Measurements from ENCODE around the gene ATG14. TPM values are rescaled to one million over a fixed set of nuclear protein-coding genes. Genes with fewer than 3 reads are reported as not detected.

Gene ATG14
- total RNA-seq, 3 donors from 2014 or later: 8.3 to 15.1 (median 10.8) TPM

- intact Hi-C loops (cut with DNase I, micrococcal nuclease): loop anchor here in 1 of 2 donors (10.0 kb wide), 1 partner anchor 182 kb away; no protein-coding TSS in a partner anchor
- no peak for ATAC-seq
These were observed 21.0 kb upstream of the ATG14 start for GRCh38 chr14:55432628-55433027.

GRCh38 chr14:55430024-55430690 is 18.5 kb upstream of the ATG14 start:
- Histone ChIP-seq H3K36me3 (ENCODE audit: low read depth) (no peaks in the 10 kb centered on the region), H3K4me1 (ENCODE audit: low read depth) (peaks cover 14% of the 10 kb centered on the region), H3K9me3 (no peaks in the 10 kb centered on the region), H3K4me3 (no peak overlapping the region)
- intact Hi-C loops (cut with DNase I, micrococcal nuclease): loop anchor here in 1 of 2 donors (10.0 kb wide), 1 partner anchor 185 kb away; no protein-coding TSS in a partner anchor
- ATAC-seq: peak; percentile 89
- TF ChIP-seq CTCF (IDR thresholded peaks at IDR 0.05): no peak
- peak in 1 of 3 donors; percentile 87 for DNase-seq

More at GRCh38 chr14:55432628-55433027, 21.0 kb upstream of the ATG14 start:
- DNase-seq: no peak
- peaks cover 14% of the 10 kb centered on the region for H3K4me1 ChIP-seq (ENCODE audit: low read depth)
- TF ChIP-seq CTCF (IDR thresholded peaks at IDR 0.05): no peak
- no peaks in the 10 kb centered on the region for H3K9me3 ChIP-seq
- no peak overlapping the region for H3K4me3 ChIP-seq
- H3K36me3 ChIP-seq (ENCODE audit: low read depth): no peaks in the 10 kb centered on the region

GRCh38 chr14:55427439-55427838 is 15.8 kb upstream of the ATG14 start:
- intact Hi-C loops (cut with DNase I, micrococcal nuclease): no loop called here
- ATAC-seq (no peak), DNase-seq (no peak)
- Histone ChIP-seq H3K36me3 (ENCODE audit: low read depth) (no peaks in the 10 kb centered on the region), H3K9me3 (no peaks in the 10 kb centered on the region), H3K4me1 (ENCODE audit: low read depth) (peaks cover 5% of the 10 kb centered on the region), H3K4me3 (no peak overlapping the region)
- no peak for TF ChIP-seq CTCF (IDR thresholded peaks at IDR 0.05)

- H3K36me3 ChIP-seq (ENCODE audit: low read depth): no peaks in the 10 kb centered on the region
- ATAC-seq: no peak
- DNase-seq: no peak
- H3K4me3 ChIP-seq: no peak overlapping the region
- TF ChIP-seq CTCF (IDR thresholded peaks at IDR 0.05): no peak
- intact Hi-C loops (cut with DNase I, micrococcal nuclease): no loop called here
- no peaks in the 10 kb centered on the region for H3K9me3 ChIP-seq
- H3K4me1 ChIP-seq (ENCODE audit: low read depth): peaks cover 5% of the 10 kb centered on the region
These were observed 15.3 kb upstream of the ATG14 start for GRCh38 chr14:55426891-55427290.

DNA sequence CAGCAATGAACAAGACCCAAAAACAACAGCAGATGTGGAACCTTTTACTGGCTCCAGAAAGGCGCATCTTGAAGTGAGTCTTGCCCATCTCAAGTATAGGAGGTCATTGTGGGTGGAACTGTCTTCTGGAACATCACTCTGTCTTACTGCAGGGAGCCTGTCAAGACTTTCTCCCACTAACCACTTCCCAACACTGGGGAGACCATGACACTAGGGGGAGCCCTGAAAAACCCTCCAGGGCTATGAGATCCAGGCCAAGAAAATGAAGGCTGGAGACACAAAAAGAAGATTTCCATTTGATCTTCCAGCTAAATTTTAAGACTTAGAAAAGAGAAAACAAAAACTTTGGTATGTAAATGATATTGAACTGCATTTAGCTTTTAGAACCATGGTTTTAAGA is 13.5 kb upstream of the ATG14 start:
- Histone ChIP-seq H3K4me3 (no peak overlapping the region), H3K4me1 (ENCODE audit: low read depth) (peaks cover 4% of the 10 kb centered on the region), H3K9me3 (no peaks in the 10 kb centered on the region), H3K36me3 (ENCODE audit: low read depth) (no peaks in the 10 kb centered on the region)
- TF ChIP-seq CTCF (IDR thresholded peaks at IDR 0.05): no peak
- intact Hi-C loops (cut with DNase I, micrococcal nuclease): no loop called here
- ATAC-seq (no peak), DNase-seq (no peak)

Measured in mucosa of descending colon (tissue), 3 donors.